GM12865 (cell line): ENCODE results near the gene STARD13.

Experiments
- DNase-seq: peaks from one replicate; pipeline ENCODE4 v3.0.0; 2010; ENCODE audit warnings: low read depth
- H3K4me3 ChIP-seq: 2 replicates; pipeline ENCODE4 v1.5.1; 2011; ENCODE audit warnings: mild to moderate bottlenecking, low read depth, low read length, control low read depth
- TF ChIP-seq, protein P1 (sequence below): IDR thresholded peaks from 2 replicates; pipeline ENCODE4 v1.5.1; 2011; ENCODE audit warnings: low read length, control low read depth, low read depth, inconsistent platforms; ENCODE audit not compliant: insufficient read depth; ENCODE audit errors: missing control alignments

STARD13 gene

DNA sequence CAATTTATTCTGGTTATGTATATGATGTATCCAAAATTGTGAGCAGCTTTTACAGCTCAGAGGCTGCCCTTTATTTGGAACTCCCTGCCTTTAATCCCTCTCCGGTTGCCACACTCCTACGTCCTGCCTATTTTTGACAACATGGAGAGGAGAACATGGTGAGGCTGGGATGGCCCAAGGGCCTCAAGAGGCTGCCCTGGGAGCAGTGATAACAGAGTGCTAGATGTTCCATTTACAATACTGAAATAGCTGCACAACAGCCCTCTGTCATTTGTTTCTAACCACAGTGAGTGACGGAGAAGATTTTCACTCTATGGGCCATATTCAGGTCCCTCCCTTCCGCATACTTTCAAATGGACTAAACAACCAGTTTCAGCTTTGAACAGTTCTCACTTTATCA, 33.4 kb downstream of the STARD13 start:
- H3K4me3 ChIP-seq = no peak overlapping the region
- no peak for DNase-seq
- TF ChIP-seq, protein P1, sequence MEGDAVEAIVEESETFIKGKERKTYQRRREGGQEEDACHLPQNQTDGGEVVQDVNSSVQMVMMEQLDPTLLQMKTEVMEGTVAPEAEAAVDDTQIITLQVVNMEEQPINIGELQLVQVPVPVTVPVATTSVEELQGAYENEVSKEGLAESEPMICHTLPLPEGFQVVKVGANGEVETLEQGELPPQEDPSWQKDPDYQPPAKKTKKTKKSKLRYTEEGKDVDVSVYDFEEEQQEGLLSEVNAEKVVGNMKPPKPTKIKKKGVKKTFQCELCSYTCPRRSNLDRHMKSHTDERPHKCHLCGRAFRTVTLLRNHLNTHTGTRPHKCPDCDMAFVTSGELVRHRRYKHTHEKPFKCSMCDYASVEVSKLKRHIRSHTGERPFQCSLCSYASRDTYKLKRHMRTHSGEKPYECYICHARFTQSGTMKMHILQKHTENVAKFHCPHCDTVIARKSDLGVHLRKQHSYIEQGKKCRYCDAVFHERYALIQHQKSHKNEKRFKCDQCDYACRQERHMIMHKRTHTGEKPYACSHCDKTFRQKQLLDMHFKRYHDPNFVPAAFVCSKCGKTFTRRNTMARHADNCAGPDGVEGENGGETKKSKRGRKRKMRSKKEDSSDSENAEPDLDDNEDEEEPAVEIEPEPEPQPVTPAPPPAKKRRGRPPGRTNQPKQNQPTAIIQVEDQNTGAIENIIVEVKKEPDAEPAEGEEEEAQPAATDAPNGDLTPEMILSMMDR = no peak

DNA sequence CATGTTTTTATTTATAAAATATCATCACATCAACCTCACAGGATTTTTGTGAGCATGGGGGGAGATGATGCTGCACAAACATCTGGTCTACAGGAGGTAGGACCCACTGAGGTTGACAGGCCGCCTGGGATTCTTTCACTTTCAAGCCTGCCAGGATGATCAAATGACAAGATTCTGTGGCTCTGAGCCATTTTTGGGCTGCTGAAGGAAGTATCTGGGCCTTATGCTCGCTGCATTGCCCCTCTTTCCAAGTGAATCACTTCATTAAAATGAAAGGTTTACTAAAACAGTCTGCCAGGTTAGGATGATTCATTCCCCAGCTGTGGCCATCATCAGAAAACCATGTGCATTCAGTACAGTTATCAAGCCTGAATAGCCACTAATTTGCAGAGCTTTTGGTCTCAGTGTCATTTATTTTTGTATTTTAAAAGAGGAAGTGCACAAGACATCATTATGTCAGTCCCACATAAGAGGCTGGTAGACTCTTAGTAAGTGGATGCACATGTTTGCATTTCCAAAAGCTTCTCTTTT, 34.4 kb downstream of the STARD13 start:
- H3K4me3 ChIP-seq = peak overlapping the region; percentile 17; the same call in 1 of the 2 replicates
- peak; percentile 60 for DNase-seq
- TF ChIP-seq, protein P1 = no peak

DNA sequence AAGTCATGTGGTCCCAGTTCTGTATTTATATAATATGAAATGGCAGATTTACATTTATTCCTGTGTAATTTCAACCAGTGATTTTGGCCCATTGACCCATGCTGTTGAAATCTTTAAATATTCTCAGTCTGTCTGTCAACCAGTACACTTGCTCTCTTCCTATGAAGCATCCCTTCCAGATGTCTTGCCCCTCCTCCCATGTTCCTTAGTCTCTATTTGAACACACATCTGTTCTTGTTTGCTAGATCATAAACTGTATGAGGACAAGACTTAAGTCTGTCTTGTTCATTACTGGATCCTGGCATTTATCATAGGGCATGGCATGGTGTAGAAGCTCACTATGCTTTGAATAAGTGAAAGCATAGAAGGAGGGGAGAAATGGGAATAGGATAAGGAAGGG, 34.9 kb downstream of the STARD13 start:
- DNase-seq = no peak
- TF ChIP-seq, protein P1 = no peak
- H3K4me3 ChIP-seq = no peak overlapping the region

DNA sequence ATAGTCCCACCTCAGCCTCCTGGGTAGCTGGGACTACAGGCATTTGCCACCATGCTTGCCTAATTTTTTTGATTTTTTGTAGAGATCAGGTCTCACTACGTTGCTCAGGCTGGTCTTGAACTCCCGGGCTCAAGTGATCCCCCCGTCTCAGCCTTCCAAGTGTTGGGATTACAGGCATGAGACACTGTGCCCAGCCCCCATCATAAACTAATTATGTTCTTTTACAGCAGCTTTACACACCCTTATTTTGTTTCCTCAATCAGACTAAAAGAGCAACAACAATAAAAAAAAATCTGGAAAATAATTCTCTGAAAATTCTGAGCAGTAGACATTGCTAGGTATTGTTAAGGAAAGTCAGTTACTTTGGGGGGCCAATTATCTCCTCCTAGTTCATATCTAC, 35.7 kb downstream of the STARD13 start:
- TF ChIP-seq, protein P1 = no peak
- no peak for DNase-seq
- no peak overlapping the region for H3K4me3 ChIP-seq

DNA sequence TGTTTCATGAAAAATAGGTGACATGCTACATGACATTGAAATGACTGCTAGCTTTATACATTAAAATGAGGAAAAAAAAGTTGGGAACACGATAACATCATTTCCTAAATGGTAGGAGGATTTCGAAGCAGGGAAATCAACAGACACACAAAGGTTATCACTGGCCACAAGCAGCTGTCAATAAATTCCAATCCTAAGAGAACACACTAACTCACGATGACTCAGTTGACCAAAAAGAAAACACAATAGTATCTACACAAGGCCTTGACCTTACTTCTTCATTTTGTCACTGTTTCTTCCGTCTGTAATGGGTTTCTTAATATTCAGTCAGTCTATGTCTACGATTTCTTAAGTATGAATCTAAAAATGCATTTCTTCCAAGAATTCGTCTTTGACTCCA, 36.5 kb downstream of the STARD13 start:
- no peak for DNase-seq
- TF ChIP-seq, protein P1 = no peak
- H3K4me3 ChIP-seq = no peak overlapping the region

DNA sequence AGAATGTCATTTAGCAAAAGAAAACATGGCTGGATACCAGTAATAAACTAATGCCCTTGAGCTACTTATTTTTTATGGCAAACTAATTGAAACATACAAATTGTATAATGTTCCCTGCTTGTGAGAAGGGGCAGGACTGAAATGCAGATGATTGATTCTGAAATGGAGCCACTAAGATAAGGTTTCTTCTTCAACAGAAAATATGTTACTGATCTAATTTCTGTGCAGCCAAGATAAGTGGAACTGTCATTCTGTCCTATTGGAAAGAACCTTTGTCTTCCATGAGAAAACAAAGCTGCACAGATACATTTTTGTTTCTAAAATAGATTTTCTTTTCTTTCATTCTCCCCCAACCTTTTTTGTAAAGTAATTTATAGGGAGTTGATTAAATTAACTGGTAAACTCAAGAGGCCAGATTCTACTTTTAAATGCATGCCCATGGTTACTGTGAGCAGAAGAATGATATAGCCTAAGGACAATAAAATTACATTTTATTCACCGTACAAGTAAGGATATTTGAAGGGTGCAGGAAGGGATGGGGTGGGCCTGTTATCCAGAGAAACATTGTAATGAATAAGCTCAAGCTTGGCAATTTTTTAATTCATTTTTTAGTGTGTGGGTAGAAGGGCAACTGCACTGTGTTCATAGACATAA, 39.9 kb downstream of the STARD13 start:
- no peak overlapping the region for H3K4me3 ChIP-seq
- DNase-seq = no peak
- TF ChIP-seq, protein P1 = no peak

DNA sequence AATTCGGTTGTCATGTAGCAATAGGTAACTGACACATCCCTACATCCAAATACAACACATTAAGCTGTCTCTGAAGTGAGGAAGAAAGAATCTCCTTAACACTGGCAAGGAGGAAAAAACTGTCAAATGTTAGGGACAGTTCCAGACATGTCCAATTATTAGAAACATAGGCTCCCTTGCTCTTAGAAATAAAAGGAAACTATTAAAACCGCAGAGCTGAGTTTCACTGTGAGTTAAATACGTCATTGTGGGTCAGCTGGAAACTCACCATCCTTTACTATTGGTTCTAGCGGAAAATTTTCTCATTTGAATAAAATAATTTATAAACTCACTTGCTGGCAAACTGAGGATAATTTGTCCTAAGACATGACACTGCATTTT, 40.7 kb downstream of the STARD13 start:
- TF ChIP-seq, protein P1 = no peak
- no peak overlapping the region for H3K4me3 ChIP-seq
- no peak for DNase-seq
